Breast epithelium (tissue), 3 donors: ENCODE measurements around the gene TPI1.

ENCODE experiments used
- POLR2A ChIP-seq: fragments of 450-650 bp; IDR thresholded peaks from one replicate; pipeline ENCODE4 v1.6.1; 2016; ENCODE audit warnings: antibody characterized with exemption, mild to moderate bottlenecking, moderate library complexity
- TF ChIP-seq, protein P1 (sequence below), 3 donors: fragments of 450-650 bp; IDR thresholded peaks; one replicate each; pipeline ENCODE4 v1.5.1; 2016 to 2017; ENCODE audit warnings: antibody characterized with exemption in 3 of 3, mild to moderate bottlenecking in 3 of 3, moderate library complexity in 3 of 3

DNA sequence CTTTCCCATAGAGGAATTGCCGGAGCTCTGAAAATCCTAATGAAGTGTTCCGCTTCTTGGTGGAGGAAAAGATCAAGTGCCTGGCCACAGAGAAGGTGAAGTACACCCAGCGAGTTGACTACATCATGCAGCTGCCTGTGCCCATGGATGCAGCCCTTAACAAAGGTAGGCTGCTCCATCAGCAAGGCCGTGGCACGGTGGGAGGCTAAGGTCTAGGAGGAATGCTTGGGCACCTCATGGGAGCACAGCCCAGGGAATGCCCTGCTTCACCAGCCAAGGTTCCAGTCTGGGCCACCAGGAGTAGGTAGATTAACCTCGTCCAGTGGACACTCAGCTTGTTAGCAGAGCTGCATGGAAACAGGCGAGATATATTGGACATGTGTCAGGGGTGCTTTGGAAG lies 6.4 kb upstream of the TPI1 start:
- TF ChIP-seq, protein P1, sequence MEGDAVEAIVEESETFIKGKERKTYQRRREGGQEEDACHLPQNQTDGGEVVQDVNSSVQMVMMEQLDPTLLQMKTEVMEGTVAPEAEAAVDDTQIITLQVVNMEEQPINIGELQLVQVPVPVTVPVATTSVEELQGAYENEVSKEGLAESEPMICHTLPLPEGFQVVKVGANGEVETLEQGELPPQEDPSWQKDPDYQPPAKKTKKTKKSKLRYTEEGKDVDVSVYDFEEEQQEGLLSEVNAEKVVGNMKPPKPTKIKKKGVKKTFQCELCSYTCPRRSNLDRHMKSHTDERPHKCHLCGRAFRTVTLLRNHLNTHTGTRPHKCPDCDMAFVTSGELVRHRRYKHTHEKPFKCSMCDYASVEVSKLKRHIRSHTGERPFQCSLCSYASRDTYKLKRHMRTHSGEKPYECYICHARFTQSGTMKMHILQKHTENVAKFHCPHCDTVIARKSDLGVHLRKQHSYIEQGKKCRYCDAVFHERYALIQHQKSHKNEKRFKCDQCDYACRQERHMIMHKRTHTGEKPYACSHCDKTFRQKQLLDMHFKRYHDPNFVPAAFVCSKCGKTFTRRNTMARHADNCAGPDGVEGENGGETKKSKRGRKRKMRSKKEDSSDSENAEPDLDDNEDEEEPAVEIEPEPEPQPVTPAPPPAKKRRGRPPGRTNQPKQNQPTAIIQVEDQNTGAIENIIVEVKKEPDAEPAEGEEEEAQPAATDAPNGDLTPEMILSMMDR (IDR thresholded peaks at IDR 0.05) = no peak
- no peak for TF ChIP-seq POLR2A
